Renal cortical epithelial cell (primary cell): ENCODE results near the gene SLC22A25. TPM values are rescaled to one million over a fixed set of nuclear protein-coding genes. Genes with fewer than 3 reads are reported as not detected.
A peak's percentile ranks its signal among the peaks of the same experiment; 100 is the strongest.
"Not testable (repeated sequence)": the region's sequence is repeated elsewhere in the genome, so short reads cannot be mapped to it uniquely, and the experiment has no call there.

Experiments used
- DNase-seq: peaks from one replicate; pipeline ENCODE4 v3.0.0-alpha.2; 2011; ENCODE audit warnings: low read depth
- total RNA-seq: library from RNA; depleted of rRNA; stranded (reverse); fragments of >200 nt; gene quantifications from 2 replicates; pipeline ENCODE4 v1.2.3, GENCODE V29; 2014

Gene SLC22A25
- total RNA-seq = not detected in 2 replicates

GRCh38 chr11:63243533-63243932, at the start of gene SLC22A25:
TSS of gene SLC22A25 (minus strand) at chr11:63243599. CDS start at chr11:63229652, 13,947 bp downstream.
- no peak for DNase-seq

DNA sequence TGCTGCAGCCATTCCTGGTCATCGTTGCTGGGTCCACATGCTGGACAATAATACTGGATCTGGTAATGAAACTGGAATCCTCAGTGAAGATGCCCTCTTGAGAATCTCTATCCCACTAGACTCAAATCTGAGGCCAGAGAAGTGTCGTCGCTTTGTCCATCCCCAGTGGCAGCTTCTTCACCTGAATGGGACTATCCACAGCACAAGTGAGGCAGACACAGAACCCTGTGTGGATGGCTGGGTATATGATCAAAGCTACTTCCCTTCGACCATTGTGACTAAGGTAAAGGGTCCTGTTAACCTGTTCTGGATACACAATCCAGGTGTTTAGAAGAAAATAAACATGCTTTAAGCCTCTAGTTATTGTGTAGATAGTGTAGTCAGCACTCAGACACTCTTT, 46.9 kb upstream of the SLC22A25 start:
- no peak for DNase-seq

DNA sequence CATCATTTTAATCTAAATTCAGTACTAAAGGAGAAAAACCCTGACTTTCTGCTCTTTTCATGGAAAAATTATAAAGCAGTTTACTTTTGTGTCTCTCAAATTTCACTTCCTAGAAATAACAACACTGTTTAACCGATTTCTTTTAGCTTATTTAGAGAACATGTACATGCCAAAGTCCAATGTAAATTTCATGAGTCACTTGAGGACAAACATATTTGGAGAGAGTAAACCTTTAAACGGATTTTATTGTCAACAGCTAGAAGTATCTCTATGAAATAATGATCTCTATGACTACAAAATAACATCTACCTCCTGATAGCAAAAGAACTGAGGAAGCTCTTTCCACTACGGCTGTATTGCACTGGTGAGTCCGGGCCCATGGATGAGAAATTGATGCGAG, 46.3 kb upstream of the SLC22A25 start:
- DNase-seq = no peak

DNA sequence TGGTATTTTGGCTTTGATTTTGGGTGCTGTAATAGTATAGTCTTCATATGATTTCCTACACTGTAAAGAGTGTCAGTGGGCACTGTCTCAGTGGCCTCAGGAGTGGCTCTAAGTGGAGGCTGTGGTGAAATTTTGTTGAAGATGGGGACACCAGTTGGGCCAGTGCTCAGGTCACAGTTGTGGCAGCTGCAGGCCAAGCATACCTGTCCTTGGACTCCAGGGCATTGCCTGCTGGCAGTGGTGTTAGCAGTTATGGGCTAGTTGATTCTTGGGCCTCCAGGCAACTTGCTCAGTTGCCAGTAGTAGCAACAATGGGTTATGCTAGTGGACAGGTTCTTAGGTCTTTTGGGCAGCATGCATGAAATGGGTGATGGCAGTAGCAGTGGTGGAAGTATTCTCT, 39.2 kb upstream of the SLC22A25 start:
- DNase-seq = no peak

- DNase-seq = no peak
Observed at GRCh38 chr11:63280920-63281319, 37.5 kb upstream of the SLC22A25 start.

DNA sequence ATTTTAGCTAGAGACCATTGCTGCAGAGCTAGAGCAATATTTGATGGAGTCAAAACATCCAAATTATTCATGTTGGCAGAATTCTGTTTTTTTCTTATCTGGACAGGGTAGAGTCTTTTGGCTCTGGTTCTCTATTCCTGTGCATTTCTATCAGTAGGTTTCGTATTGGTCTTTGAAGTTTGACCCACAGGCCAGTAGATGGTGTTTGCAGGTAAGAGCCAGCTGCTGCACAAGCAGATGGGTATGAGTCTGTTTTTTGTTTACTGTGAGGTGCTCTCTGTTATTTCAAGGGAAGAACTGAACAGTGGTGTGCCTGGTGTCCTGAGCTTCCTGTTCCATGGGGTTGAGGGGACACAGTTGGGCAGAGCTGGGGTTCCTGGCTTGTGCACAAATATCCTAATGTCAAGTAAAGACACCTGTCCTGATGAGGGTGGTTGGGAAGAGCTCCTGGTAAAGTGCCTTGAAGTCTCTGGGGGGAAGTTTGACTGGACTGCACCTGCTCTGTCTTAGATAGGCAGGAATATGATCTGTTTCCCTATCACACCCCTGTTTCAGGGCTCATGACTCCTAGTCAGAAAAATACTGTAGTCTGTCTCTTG, 34.0 kb upstream of the SLC22A25 start:
- no peak for DNase-seq

DNA sequence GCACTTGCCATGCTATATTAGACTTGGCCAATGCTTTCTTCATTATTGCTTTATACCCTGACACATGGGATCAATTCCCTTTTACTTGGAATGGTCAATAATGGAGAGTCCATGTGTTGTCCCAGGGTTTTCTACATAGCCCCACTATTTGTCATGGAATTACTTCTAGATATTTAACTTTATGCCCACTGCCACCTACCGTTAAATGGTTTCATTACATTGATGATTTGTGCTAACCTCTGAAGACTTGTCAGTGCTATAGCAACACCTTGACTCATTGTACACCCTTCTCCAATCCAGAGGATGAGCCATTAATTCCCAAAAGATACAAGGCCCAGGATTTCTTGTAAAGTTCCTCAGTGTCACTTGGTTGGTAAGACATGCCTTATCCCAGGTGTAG, 31.4 kb upstream of the SLC22A25 start:
- DNase-seq = peak; percentile 1

- DNase-seq = no peak
Observed at GRCh38 chr11:63273685-63274084, 30.3 kb upstream of the SLC22A25 start.

DNA sequence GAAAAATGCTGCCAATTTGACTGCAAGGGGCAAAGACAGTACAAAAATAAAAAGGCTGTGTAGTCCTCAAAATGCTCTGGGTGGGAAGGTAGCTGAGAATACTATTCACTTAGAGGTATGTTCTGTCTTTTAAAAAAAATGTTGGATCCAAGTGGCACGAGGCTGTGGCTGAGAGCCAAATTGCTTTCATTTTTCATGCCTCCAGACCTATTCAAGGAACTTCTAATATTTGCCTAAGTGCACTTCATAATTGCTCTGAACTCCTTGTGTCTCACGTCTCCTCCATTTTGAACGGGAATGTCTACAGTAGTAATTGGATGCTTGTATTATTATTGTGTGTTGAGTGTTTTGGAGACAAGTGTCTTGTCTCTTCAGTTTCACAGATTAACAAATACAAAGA, 19.1 kb upstream of the SLC22A25 start:
- no peak for DNase-seq

DNA sequence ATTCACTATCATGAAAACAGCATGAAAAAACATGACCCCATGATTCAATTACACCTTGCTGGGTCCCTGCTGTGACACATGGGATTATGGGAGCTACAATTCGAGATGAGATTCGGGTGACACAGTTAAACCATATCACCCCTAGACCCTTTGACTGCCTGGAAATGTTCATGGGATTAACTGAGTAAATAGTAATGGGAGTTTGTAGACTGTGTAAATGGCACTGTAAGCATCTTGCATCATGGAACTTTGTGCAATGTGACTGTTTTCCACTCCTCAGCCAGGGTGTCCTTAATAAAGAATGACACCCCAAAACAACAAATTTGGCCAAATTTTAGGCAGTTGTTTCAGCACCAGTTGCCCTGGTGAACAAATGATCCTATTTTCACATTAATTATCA, 7.9 kb upstream of the SLC22A25 start:
- no peak for DNase-seq

DNA sequence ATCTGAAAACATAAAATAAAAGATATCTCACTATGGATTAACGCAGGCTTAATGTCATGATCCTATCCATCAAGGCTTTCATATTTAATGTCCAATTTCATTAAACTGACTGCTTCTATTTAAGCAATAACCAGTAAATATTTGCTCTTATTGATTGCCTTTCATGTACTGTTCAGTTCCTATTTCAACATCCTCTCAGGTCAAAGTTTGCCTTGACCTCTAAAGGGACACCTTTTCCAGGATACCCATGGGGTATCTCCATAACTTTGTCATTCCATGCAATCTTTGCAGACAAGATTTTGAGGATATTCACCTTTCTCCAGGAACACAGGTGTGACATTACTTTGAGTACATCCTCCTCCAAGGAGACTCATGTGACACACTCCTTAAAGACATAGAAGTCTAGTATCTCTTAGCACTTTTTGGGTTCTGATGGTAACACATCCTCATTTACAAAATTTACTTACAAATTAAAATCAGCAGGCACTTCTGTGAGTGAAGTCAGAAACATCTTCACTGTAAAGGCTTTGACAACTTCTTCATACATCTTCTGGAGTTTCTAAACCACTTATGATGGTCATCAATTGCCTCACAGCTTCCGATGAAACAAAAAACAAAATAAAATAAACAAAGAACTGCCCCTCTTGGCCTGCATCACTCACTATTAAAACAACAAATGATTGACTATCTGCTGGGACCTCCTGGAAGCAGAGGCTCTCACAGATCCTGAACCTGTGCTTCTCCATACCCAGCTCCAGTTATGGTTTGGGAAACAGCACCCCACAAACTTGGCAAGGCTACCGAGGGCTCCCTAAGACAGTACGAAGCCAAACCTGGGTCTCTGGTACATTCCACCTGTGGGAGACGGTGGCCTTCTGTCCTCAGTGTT, 7.0 kb upstream of the SLC22A25 start:
- no peak for DNase-seq

DNA sequence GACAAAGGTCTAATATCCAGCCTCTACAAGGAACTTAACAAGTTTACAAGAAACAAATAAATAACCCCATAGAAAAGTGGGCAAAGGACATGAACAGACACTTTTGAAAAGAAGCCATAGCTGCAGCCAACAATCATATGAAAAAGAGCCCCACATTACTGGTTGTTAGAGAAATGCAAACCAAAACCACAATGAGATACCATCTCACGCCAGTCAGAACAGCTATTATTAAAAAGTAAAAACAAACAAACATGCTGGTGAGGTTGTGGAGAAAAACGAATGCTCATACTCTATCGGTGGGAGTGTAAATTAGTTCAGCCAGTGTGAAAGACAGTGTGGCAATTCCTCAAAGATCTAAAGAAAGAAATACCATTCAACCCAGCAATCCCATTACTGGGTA, 5.6 kb upstream of the SLC22A25 start:
- DNase-seq = no peak

DNA sequence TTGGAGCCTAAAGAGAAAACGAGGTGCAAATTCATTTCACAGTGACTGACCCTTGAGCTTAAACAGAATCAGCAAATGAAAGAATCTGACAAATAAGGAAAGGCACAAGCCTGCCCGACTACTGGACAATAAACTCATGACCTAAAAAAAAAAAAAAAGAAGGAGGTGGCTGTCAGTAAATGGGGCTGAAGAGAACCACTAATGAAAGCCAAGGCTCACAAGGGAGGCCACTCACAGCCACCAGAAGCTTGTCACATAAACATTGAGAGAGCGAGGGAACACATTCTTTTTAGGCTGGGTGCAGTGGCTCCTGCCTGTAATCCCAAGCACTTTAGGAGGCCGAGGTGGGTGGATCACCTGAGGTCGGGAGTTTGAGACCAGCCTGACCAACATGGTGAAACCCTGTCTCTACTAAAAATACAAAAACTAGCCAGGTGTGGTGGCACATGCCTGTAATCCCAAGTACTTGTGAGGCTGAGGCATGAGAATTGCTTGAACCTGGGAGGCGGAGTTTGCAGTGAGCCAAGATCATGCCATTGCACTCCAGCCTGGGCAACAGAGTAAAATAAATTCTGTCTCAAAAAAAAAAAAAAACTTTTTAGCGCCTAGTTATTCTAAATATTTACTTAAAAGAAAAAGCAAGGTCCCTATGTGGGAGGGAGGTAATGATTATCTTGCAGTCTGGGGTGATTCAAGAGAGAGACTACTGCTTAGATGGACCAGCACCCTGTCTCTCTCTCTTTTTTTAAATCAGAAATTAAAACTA, 4.0 kb upstream of the SLC22A25 start:
- DNase-seq = not testable (repeated sequence)

GRCh38 chr11:63246045-63246444, 2.6 kb upstream of the SLC22A25 start:
- DNase-seq = no peak

DNA sequence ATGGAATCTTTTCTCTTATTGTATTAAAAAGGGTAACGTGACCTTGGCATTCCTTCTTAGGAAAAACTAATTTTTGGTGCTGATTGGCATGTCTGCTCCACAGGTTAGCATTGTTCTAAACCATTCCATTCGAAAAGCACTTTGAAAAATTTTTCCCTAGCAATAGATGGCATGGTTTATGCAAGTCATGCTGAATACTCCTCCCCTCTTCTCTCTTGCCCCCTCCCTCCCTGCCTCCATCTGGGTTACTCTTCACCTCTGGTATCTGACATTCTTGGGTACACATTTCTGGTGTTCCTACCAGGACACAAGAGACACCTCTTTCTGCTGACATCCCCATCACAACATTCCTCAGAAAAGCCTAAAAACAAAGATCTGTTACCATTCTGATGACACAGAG, 1.5 kb upstream of the SLC22A25 start:
- no peak for DNase-seq

- DNase-seq = no peak
Observed at GRCh38 chr11:63242089-63242781, 1.2 kb downstream of the SLC22A25 start.

DNA sequence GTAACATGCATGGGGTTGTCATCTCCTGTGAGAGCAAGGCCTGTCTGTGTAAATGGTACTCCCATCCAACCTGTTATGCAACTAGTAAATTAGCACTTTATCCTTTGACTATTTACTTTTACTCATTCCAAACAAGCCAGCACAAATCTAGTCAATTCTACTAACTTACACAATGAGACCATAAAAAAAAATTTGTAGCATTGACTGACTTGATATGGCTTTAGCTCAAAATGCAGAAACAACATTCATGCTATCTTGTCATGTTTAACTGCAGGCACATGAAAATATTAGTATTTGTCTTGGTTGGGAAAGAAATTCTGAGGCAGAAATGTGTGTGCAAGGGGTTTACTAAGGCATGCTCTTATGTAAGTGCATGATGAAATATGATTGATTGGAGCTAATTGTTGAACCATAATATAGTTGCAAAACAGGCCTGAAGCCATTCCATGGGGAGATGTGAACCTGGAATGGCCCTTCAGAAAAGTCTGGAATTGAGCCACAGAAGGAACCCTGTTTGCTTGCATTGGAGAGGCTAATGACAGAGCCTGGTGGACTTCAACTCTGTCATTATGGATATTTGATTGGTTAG, 2.5 kb downstream of the SLC22A25 start:
- DNase-seq = no peak

DNA sequence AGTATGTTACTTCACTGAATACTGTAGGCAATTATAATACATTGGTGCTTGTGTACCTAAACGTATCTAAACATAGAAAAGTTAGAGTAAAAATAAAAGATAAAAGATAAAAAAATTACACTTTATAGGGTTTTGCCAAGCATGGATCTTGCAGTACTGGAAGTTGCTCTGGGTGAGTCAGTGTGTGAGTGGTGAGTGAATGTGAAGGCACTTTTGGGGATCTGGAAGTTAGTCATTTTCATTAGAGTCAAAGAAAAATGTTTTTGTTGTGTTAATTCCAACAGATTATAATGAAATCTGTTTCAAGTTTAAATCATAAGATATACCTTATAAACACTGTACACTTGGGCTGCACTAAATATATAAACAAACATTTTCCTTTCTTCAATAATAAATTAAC, 3.3 kb downstream of the SLC22A25 start:
- DNase-seq = no peak

DNA sequence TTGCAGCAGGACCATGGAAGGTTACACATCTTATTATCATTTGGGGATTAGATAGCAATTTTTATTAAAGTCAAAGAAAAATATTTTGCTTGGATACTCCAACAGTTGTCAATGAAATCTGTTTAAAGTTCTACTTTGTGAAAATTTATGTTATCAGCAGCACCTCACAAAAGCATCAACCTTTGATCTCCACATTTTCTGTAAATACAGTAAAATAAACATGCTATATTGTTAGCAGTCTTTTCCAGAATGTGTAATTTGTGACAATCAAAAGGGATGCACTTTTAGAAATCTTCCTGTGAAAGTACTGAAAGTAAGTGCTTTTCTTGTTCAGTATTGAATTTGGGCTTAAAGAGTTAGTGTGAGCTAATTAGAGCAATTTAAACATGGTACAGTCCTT, 4.1 kb downstream of the SLC22A25 start:
- no peak for DNase-seq

- DNase-seq = no peak
Observed at GRCh38 chr11:63237413-63237812, 6.0 kb downstream of the SLC22A25 start.
